ENCODE data around the gene IDH3G. TPM values are rescaled to one million over a fixed set of nuclear protein-coding genes. Genes with fewer than 3 reads are reported as not detected.
"Not testable (repeated sequence)": the region's sequence is repeated elsewhere in the genome, so short reads cannot be mapped to it uniquely, and the experiment has no call there.

Gene IDH3G
- total RNA-seq, 1 experiment from 2014 or later: 43.2 TPM

- Histone ChIP-seq H2BK12ac (ENCODE audit: insufficient read length, low read depth, low read length) (no peak overlapping the region), H3K4me1 (ENCODE audit: insufficient read depth, low read length) (no peaks in the 10 kb centered on the region), H4K91ac (ENCODE audit: insufficient read length, low read depth, low read length) (no peak overlapping the region), H3K9ac (ENCODE audit: extremely low read depth, insufficient read length, low read length) (no peak overlapping the region), H3K23ac (ENCODE audit: insufficient read length, low read depth, low read length) (no peak overlapping the region), H2BK120ac (ENCODE audit: low read depth, low read length, poor library complexity, severe bottlenecking) (no peak overlapping the region), H3K79me2 (ENCODE audit: insufficient read depth, low read length) (no peaks in the 10 kb centered on the region), H3K18ac (ENCODE audit: insufficient read length, low read depth, low read length) (no peak overlapping the region), H3K23me2 (ENCODE audit: insufficient read length, low read depth, low read length, poor library complexity, severe bottlenecking) (peaks cover 7% of the 10 kb centered on the region), H2AK5ac (ENCODE audit: insufficient read length, low read length) (no peak overlapping the region), H4K8ac (replicated peaks; ENCODE audit: insufficient read length, low read depth, low read length) (no peak overlapping the region), H2BK20ac (ENCODE audit: low read depth, low read length, poor library complexity, severe bottlenecking) (no peak overlapping the region), H4K5ac (ENCODE audit: insufficient read length, low read depth, low read length) (no peak overlapping the region), H3T11ph (ENCODE audit: low read length) (no peak overlapping the region), H2BK15ac (ENCODE audit: low read depth, low read length) (no peak overlapping the region), H3K14ac (ENCODE audit: insufficient read depth, low read length) (no peak overlapping the region), H3K27me3 (ENCODE audit: insufficient read depth, low read length) (no peaks in the 10 kb centered on the region), H2BK5ac (ENCODE audit: insufficient read length, low read length) (no peak overlapping the region), H3K4me2 (ENCODE audit: insufficient read depth, insufficient read length, low read length) (no peak overlapping the region), H3K9me3 (ENCODE audit: control insufficient read depth, low read depth, low read length) (peaks cover 17% of the 10 kb centered on the region), H3K56ac (ENCODE audit: insufficient read length, low read depth, low read length) (no peak overlapping the region), H3K4ac (ENCODE audit: low read depth, low read length) (no peak overlapping the region), H3K27ac (ENCODE audit: insufficient read length, low read depth, low read length) (no peak overlapping the region), H3K79me1 (ENCODE audit: insufficient read depth, low read depth, low read length, poor library complexity, severe bottlenecking) (no peaks in the 10 kb centered on the region), H2AFZ (ENCODE audit: low read length) (no peak overlapping the region), H4K20me1 (ENCODE audit: control insufficient read depth, insufficient read depth, insufficient read length) (no peaks in the 10 kb centered on the region)
- no peak for DNase-seq
- TF ChIP-seq CTCF (conservative IDR thresholded peaks at IDR 0.05): no peak
- H3K9me3 Mint-ChIP-seq: peaks cover 60 to 77% of the 10 kb centered on the region in 2 experiments
- peaks cover 0 to 4% of the 10 kb centered on the region in 2 experiments; a peak in 2 of 4 replicates for H3K4me1 Mint-ChIP-seq
- H3K4me3 Mint-ChIP-seq: no peak overlapping the region
- H3K27me3 Mint-ChIP-seq (ENCODE audit: low read depth): peaks cover 16% of the 10 kb centered on the region
- H3K27ac Mint-ChIP-seq: no peak overlapping the region
- peaks cover 0 to 7% (median 1%) of the 10 kb centered on the region in 3 experiments; a peak in 3 of 7 replicates for H3K36me3 Mint-ChIP-seq (ENCODE audit: insufficient read depth in 1 of 3, low read depth in 3 of 3)
- WGBS (ENCODE audit: extremely low coverage, insufficient read length, low lambda C conversion rate): 100% methylated on average over 2 of the region's 3 CpGs
These were observed 47.8 kb downstream of the IDH3G start for GRCh38 chrX:153746359-153746758.

- H3K4me3 Mint-ChIP-seq: peak overlapping the region; percentile 53 to 59; a peak in 2 of 5 replicates
- H2BK20ac ChIP-seq (ENCODE audit: low read depth, low read length, poor library complexity, severe bottlenecking); H2BK5ac ChIP-seq (ENCODE audit: insufficient read length, low read length): not testable (repeated sequence)
These were observed 49.1 kb downstream of the IDH3G start for GRCh38 chrX:153745067-153745433.

More at GRCh38 chrX:153745067-153745433, 49.1 kb downstream of the IDH3G start:
- not testable (repeated sequence) for H3K4me2 ChIP-seq (ENCODE audit: insufficient read depth, insufficient read length, low read length); H4K8ac ChIP-seq (replicated peaks; ENCODE audit: insufficient read length, low read depth, low read length); H3K27ac Mint-ChIP-seq; H2BK120ac ChIP-seq (ENCODE audit: low read depth, low read length, poor library complexity, severe bottlenecking); H2BK12ac ChIP-seq (ENCODE audit: insufficient read length, low read depth, low read length); H3K23ac ChIP-seq (ENCODE audit: insufficient read length, low read depth, low read length); H2BK15ac ChIP-seq (ENCODE audit: low read depth, low read length); H2AFZ ChIP-seq (ENCODE audit: low read length); H3K79me1 ChIP-seq (ENCODE audit: insufficient read depth, low read depth, low read length, poor library complexity, severe bottlenecking); H3T11ph ChIP-seq (ENCODE audit: low read length); H3K18ac ChIP-seq (ENCODE audit: insufficient read length, low read depth, low read length); H3K9ac ChIP-seq (ENCODE audit: extremely low read depth, insufficient read length, low read length); H3K23me2 ChIP-seq (ENCODE audit: insufficient read length, low read depth, low read length, poor library complexity, severe bottlenecking); H3K27ac ChIP-seq (ENCODE audit: insufficient read length, low read depth, low read length); H4K5ac ChIP-seq (ENCODE audit: insufficient read length, low read depth, low read length); H4K91ac ChIP-seq (ENCODE audit: insufficient read length, low read depth, low read length); H3K9me3 ChIP-seq (ENCODE audit: control insufficient read depth, low read depth, low read length); H4K20me1 ChIP-seq (ENCODE audit: control insufficient read depth, insufficient read depth, insufficient read length); H3K4ac ChIP-seq (ENCODE audit: low read depth, low read length); H3K4me1 Mint-ChIP-seq; H3K79me2 ChIP-seq (ENCODE audit: insufficient read depth, low read length); H3K27me3 ChIP-seq (ENCODE audit: insufficient read depth, low read length); H3K4me1 ChIP-seq (ENCODE audit: insufficient read depth, low read length); H3K56ac ChIP-seq (ENCODE audit: insufficient read length, low read depth, low read length); H3K14ac ChIP-seq (ENCODE audit: insufficient read depth, low read length); DNase-seq; H2AK5ac ChIP-seq (ENCODE audit: insufficient read length, low read length); H3K36me3 Mint-ChIP-seq (ENCODE audit: insufficient read depth in 1 of 3, low read depth in 3 of 3)
- Mint-ChIP-seq H3K9me3 (peaks cover 57 to 78% of the 10 kb centered on the region in 2 experiments), H3K27me3 (ENCODE audit: low read depth) (peaks cover 12% of the 10 kb centered on the region)
- WGBS (ENCODE audit: extremely low coverage, insufficient read length, low lambda C conversion rate): no CpG with 5 or more reads among the region's 12 CpGs

Data from H9 (cell line).